Stomach smooth muscle (tissue), 2 donors: ENCODE data around the gene SPRR2D.
"Not testable (repeated sequence)": the region's sequence is repeated elsewhere in the genome, so short reads cannot be mapped to it uniquely, and the experiment has no call there.

ENCODE experiments used
- H3K27ac ChIP-seq: one replicate; pipeline ENCODE4 v1.7.0; 2013; ENCODE audit warnings: mild to moderate bottlenecking, low read length, inconsistent platforms
- H3K27me3 ChIP-seq, 2 donors: one replicate each; pipeline ENCODE4 v1.7.0; 2013; ENCODE audit warnings: low read length in 2 of 2; ENCODE audit not compliant: insufficient read depth in 2 of 2, control insufficient read depth in 1 of 2
- H3K36me3 ChIP-seq, 2 donors: one replicate each; pipeline ENCODE4 v1.7.0; 2013; ENCODE audit warnings: low read length in 2 of 2; ENCODE audit not compliant: control insufficient read depth in 2 of 2, insufficient read depth in 2 of 2
- H3K4me1 ChIP-seq: one replicate; pipeline ENCODE4 v1.7.0; 2013; ENCODE audit warnings: low read length; ENCODE audit not compliant: control insufficient read depth, insufficient read depth
- H3K4me3 ChIP-seq, 2 donors: one replicate each; pipeline ENCODE4 v1.7.0; 2013; ENCODE audit warnings: low read length in 2 of 2
- H3K9ac ChIP-seq, 2 donors: one replicate each; pipeline ENCODE4 v1.7.0; 2013; ENCODE audit warnings: low read length in 2 of 2, mild to moderate bottlenecking in 1 of 2
- H3K9me3 ChIP-seq, 2 donors: one replicate each; pipeline ENCODE4 v1.7.0; 2013; ENCODE audit warnings: low read length in 2 of 2; ENCODE audit not compliant: control insufficient read depth in 2 of 2
- donor health status: healthy.
- donor health status: Pancreatic carcinoma.

The SPRR2D gene

DNA sequence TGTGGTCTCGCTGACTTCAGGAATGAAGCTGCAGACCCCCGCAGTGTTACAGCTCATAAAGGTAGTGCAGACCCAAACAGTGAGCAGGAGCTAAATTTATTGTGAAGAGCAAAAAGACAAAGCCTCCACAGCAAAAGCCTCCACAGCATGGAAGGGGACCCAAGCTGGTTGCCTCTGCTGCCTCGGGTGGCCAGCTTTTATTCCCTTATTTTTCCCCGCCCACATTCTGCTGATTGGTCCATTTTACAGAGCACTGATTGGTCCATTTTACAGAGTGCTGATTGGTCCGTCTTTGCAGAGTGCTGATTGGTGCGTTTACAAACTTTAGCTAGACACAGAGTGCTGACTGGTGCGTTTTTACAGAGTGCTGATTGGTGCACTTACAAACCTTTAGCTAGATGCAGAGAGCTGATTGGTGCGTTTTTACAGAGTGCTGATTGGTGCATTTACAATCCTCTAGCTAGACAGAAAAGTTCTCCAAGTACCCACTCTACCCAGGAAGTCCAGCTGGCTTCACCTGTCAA lies 29.6 kb downstream of the SPRR2D start:
- not testable (repeated sequence) for H3K4me3 ChIP-seq, H3K9me3 ChIP-seq, H3K4me1 ChIP-seq, H3K27ac ChIP-seq, H3K9ac ChIP-seq, H3K36me3 ChIP-seq, H3K27me3 ChIP-seq

DNA sequence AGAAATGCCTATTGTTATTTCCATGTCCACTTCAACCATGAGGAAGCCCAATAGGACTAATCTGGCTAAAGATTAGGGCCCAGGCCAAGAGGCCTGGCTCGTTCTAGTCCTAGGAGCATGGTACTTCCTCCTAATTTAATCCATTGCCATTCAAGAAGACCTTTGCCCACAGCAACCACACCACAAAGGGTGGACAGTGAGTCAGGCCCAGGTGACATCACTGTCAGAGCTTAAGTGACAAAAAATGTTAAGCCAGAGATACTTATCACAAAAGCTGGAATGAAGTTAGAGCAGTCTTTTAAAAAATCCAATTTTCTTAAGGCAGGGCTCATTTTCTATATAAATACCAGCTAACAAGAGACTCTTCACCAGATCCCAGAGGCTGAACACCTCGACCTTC lies 39.5 kb downstream of the SPRR2D start, which contains the start of gene SPRR3:
Gene SPRR3, plus strand, starts transcription at position 368 of the 400 bp plus-strand sequence. CDS start 1,272 bp downstream, outside the sequence.
- H3K36me3 ChIP-seq, result no peaks in the 10 kb centered on the region
- peaks cover 0 to 2% of the 10 kb centered on the region in 2 donors for H3K27me3 ChIP-seq
- H3K4me3 ChIP-seq, result no peak within 1 kb of the TSS
- no peaks in the 10 kb centered on the region for H3K4me1 ChIP-seq
- H3K9ac ChIP-seq, result no peak within 1 kb of the TSS
- H3K9me3 ChIP-seq, result no peaks in the 10 kb centered on the region
- H3K27ac ChIP-seq, result no peak within 1 kb of the TSS

DNA sequence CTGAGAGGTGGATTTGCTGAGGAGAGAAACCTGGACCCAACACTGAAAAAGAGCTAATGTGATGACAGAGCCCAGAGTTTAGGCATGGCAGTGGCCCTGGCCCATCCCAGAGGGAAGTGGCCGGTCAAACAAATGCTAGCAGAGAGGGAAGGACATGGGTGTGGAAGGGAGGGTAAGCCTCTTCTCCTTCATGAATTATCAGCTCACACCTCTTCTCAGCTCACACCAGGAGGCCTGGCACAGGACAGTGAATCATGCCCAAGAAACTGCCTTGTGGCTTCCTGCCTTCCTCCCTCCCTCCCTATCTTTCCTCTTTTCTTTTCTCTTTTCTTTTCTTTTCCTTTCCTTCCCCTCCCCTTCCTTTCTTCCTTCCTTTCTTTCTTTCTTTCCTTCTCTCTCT lies 40.6 kb downstream of the SPRR2D start:
- Histone ChIP-seq H3K9me3 (peaks cover 0 to 4% of the 10 kb centered on the region in 2 donors), H3K4me1 (no peaks in the 10 kb centered on the region), H3K27ac (no peak overlapping the region), H3K36me3 (no peaks in the 10 kb centered on the region), H3K27me3 (peaks cover 0 to 2% of the 10 kb centered on the region in 2 donors), H3K9ac (no peak overlapping the region), H3K4me3 (no peak overlapping the region)

DNA sequence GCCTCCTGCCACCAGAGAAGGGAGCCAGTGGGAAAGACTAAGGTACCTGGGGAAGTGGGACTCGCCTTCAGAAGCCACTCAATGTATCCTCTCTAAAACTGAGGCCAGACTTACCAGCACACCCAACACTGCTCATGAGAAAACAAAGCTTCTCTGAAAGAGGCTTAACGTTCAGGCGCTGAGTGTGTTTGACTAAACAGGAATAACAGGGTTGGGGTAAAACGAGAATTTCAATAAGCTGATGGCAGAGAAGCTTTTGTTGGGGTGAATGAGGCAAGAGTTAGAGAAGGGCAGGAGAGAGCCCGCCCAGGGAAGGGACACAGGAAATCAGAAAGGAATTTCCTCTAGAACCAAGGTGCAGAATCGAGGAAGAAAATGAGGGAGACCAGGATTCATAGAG lies 41.1 kb downstream of the SPRR2D start:
- H3K4me1 ChIP-seq, result no peaks in the 10 kb centered on the region
- H3K27me3 ChIP-seq, result peaks cover 0 to 2% of the 10 kb centered on the region in 2 donors
- no peaks in the 10 kb centered on the region for H3K36me3 ChIP-seq
- H3K9ac ChIP-seq, result no peak overlapping the region
- no peak overlapping the region for H3K4me3 ChIP-seq
- no peak overlapping the region for H3K27ac ChIP-seq
- H3K9me3 ChIP-seq, result peaks cover 0 to 4% of the 10 kb centered on the region in 2 donors

DNA sequence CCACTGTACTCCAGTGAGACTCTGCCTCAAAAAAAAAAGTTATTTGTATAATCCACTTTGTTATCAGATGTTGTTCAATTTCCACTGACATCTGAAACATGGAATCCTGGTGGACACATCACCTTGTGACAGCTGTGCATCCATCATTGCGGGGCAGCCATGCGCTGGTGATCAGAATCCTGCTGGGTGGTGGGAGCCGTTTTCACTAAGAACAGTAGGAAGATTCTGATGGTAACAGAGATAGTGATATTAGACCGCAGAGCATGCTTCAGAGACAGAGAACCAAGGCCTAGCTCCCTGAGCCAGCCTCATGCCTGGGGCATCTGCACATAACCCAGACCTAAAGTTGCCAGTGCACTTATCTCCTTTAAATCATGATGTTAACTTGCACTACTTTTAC lies 42.4 kb downstream of the SPRR2D start:
- H3K27me3 ChIP-seq, result peaks cover 0 to 2% of the 10 kb centered on the region in 2 donors
- no peak overlapping the region for H3K27ac ChIP-seq
- H3K4me3 ChIP-seq, result no peak overlapping the region

DNA sequence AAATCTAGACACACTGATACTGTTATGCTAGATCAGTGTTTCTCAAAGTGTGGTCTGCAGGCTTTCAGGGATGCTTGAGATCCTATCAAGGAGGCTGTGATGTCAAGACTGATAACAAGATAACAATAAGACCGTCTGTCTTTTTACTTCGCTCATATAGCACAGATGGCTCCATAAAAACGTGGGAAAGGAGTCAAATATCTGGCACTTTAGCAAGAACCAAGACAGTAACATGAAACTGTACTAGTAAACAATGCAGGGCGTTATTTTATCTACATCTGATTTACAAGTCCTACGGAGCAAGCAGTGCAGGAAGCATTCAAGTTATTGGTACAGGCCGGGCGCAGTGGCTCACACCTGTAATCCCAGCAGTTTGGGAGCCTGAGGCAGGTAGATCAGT lies 43.0 kb downstream of the SPRR2D start:
- H3K4me3 ChIP-seq, result no peak overlapping the region
- H3K4me1 ChIP-seq, result no peaks in the 10 kb centered on the region
- H3K9ac ChIP-seq, result no peak overlapping the region
- no peak overlapping the region for H3K27ac ChIP-seq
- no peaks in the 10 kb centered on the region for H3K36me3 ChIP-seq
- peaks cover 0 to 2% of the 10 kb centered on the region in 2 donors for H3K27me3 ChIP-seq
- H3K9me3 ChIP-seq, result peaks cover 0 to 4% of the 10 kb centered on the region in 2 donors

More for the DNA sequence above, 42.4 kb downstream of the SPRR2D start:
- Histone ChIP-seq H3K9ac (no peak overlapping the region), H3K4me1 (no peaks in the 10 kb centered on the region), H3K36me3 (no peaks in the 10 kb centered on the region), H3K9me3 (peaks cover 0 to 4% of the 10 kb centered on the region in 2 donors)

DNA sequence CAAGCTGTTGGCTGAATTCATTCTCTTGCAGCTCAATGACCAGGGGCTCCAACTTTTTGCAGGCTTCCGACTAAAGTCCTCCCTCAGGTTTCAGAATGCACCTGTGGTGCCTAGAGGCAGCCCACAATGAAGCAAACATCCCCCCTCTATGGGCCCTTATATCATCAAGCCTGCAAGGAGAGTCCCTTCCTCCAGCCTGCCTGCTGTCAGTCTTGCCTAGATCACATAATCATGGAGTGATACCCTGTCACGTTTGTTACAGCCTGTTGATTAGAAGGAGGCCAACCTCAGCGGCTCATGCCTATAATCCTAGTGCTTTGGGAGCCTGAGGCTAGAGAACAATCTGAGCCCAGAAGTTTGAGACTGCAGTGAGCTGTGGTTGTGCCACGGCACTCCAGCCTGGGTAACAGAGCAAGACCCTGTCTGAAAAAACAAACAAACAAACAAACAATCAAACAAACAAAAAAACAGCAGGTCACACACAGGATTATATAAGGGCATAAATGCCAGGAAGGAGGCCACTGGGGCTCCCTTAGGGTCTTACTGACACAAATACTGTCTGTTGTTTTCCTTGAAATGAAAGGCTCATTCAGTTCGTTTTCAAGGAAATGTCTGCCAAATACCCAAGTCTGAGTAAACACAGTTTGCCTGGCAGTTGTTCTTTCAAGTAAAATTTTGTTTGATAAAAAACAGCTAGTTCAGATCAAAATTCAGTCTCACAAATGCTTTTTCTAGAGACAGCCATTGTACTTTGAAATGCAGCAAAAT lies 44.1 kb downstream of the SPRR2D start:
- peaks cover 0 to 2% of the 10 kb centered on the region in 2 donors for H3K27me3 ChIP-seq
- no peaks in the 10 kb centered on the region for H3K4me1 ChIP-seq
- H3K4me3 ChIP-seq, result no peak overlapping the region
- H3K36me3 ChIP-seq, result no peaks in the 10 kb centered on the region
- H3K9ac ChIP-seq, result no peak overlapping the region
- H3K27ac ChIP-seq, result no peak overlapping the region
- H3K9me3 ChIP-seq, result peaks cover 0 to 4% of the 10 kb centered on the region in 2 donors

DNA sequence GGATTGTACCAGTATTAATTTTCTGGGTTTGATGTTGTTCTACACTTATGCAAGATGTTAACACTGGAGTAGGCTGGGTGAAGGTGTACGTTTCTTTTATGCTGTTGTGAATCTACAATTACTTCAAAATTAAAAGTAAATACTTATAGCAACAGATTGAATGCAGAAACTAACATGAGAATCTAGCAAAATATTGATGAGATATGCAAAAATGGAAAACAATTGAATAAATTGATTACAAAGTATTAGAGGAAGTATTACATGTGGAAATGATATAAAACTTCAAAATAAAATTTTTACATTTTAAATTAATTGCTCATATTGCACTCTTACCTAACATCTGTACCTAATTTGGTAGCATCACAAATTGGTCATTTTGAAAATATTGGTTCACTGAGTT lies 45.1 kb downstream of the SPRR2D start:
- H3K9ac ChIP-seq, result no peak overlapping the region
- H3K4me3 ChIP-seq, result no peak overlapping the region
- H3K27me3 ChIP-seq, result peaks cover 0 to 1% of the 10 kb centered on the region in 2 donors
- no peaks in the 10 kb centered on the region for H3K4me1 ChIP-seq
- peaks cover 0 to 4% of the 10 kb centered on the region in 2 donors for H3K9me3 ChIP-seq
- no peaks in the 10 kb centered on the region for H3K36me3 ChIP-seq
- H3K27ac ChIP-seq, result no peak overlapping the region

DNA sequence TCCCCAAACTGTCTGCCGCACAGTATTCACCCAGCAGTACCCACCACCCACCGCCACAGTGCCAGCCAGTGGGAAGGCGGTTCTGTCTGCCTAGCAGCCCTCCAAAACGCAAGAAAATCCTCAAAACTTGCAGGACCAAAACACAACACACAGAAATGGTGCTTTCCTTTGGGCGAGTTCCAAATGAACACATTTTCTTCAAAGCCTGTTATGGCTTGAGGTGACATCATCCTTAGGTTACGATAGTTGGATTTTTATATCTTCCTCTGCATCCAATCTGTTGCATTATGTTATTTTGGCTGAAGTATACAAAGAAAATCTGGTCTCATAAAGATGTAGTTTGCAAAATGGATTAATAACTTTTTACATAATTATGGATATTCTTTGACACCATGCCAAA lies 47.7 kb downstream of the SPRR2D start:
- Histone ChIP-seq H3K27ac (no peak overlapping the region), H3K4me3 (no peak overlapping the region), H3K36me3 (no peaks in the 10 kb centered on the region), H3K4me1 (no peaks in the 10 kb centered on the region), H3K27me3 (no peaks in the 10 kb centered on the region), H3K9me3 (peaks cover 0 to 4% of the 10 kb centered on the region in 2 donors), H3K9ac (no peak overlapping the region)
